T-helper 1 cell treated with Interleukin-12 subunit alpha and Interleukin-12 subunit beta and Interleukin-4 antibody, amounts not matched to agents 30 ng/mL and 1 ng/mL, for 36 hours (primary cell): Measurements from ENCODE around the gene RIPK3. TPM values are rescaled to one million over a fixed set of nuclear protein-coding genes. Genes with fewer than 3 reads are reported as not detected.
"Not testable (repeated sequence)": the region's sequence is repeated elsewhere in the genome, so short reads cannot be mapped to it uniquely, and the experiment has no call there.

Experiments used
- intact Hi-C: fragments of 100-400 bp; cut with micrococcal nuclease; formaldehyde crosslinking; loops from one replicate; pipeline ENCODE4 v1.15.1; 2024
- total RNA-seq: library from RNA; stranded (reverse); gene quantifications from 2 replicates; pipeline ENCODE4 v1.2.3, GENCODE V29; 2022

The RIPK3 gene
- total RNA-seq, 1 donor from 2014 or later: 37.1 TPM

- intact Hi-C loops: loop anchor here (5.0 kb wide), 1 partner anchor 48 kb away; the partner anchor contains the start of gene NYNRIN
These were observed 10.0 kb upstream of the RIPK3 start for GRCh38 chr14:24349742-24350141.

DNA sequence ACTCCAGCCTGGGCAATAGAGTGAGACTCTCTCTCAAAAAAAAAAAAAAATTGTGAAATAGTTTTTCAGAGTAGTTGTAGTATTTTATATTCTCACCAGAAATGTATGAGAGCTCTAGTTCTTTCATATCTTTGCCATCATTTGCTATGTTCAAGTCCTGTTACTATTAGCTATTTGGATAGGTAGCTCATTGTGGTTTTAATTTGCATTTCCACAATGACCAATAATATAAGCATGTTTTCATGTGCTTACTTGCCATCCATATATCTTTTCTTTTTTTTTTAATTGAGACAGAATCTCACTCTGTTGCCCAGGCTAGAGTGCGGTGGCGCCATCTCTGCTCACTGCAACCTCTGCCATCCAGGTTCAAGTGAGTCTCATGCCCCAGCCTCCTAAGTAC lies 8.4 kb upstream of the RIPK3 start:
- intact Hi-C loops: no loop called here

DNA sequence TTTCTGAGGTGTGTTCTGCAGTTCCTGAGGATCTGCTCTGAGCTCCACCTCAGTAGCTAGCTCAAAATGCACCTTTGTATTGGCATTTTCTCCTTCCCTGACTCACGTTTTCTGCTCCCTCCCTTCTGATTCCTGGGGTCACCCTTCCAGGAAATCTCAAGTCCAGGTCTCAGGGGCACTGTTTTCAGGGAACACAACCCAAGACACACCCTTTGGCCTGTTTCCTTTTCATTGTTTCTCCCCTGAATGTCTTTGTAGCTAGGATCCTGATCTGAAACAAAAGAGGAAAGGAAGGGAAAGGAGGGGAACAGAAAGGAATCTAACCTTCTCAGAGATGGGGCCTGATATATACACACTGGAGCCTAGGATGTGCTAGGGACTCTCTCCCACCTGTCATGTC lies 7.3 kb upstream of the RIPK3 start:
- intact Hi-C loops: no loop called here

- intact Hi-C loops: no loop called here
These were observed 4.2 kb upstream of the RIPK3 start for GRCh38 chr14:24343795-24344660.

DNA sequence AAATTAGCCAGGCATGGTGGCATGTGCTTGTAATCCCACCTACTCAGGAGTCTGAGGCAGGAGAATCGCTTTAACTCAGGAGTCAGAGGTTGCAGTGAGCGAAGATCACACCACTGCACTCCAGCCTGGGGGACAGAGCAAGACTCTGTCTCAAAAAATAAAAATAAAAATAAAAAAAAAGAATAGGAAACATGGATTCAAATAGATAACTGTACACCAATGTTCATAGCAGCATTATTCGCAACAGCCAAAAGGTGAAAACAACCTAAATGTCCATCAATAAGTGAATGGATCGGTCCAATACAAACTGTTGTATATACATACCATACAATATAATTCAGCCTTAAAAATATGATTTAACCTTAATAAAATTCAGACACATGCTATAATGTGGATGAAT lies 3.1 kb upstream of the RIPK3 start:
- intact Hi-C loops: no loop called here

DNA sequence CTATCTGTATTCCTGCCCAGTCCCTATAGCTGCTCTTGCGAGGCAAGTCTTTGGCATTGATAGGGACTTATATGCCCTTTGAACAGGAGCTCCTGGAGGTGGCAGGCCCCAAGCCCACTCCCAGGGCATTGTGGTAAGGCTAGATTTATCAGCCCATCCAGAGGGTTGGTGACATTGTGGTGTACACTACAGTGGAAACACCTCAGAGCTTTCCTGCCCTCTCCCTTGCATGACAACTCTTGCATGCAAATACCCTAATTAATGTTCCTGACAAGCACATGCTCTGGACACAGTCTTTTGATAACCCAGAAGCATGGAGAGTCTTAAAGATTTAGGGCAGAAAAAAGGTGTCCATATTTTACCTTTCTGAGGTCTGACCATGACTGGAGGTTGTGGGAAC lies 815 bp upstream of the RIPK3 start:
- intact Hi-C loops: loop anchor here (1.0 kb wide), 2 partner anchors 91 to 102 kb away; partner anchors contain the start of gene SDR39U1

DNA sequence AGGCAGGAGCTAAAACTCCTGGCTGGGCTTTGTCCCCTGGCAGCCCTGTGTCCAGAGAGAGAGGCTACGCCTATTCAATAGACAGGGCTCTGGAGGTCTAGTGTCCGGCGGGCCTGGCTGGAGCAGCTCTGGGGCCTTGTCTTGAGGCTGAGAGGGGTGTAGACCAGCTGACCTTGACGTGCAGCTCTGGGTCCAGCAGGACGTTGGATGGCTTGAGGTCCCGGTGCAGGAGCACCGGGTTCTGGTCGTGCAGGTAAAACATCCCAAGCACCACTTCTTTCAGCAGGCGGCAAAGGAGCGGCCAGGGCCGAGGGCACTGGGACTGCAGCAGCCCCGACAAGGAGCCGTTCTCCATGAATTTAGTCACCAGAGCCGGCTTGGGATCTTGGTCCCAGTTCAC lies 948 bp downstream of the RIPK3 start:
- intact Hi-C loops: no loop called here

DNA sequence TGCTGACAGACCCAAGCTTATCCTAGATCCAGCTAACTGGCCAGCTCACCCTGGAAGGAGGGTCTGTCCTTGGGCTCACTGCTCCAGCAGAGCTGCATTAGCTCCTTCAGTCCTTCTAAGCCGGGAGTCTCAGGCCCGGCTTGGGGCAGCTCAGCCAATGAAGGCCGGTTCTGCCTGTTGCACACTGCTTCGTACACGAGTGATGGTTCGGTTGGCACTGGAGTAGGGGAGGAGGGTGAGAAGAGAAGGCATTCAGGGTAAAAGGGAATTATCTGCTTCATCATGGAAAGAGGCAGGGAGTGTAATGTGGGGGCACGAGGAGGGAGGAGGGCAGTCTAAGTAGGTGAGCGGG lies 2.0 kb downstream of the RIPK3 start:
- intact Hi-C loops: no loop called here

- intact Hi-C loops: no loop called here
These were observed 2.5 kb downstream of the RIPK3 start for GRCh38 chr14:24337144-24337823.

DNA sequence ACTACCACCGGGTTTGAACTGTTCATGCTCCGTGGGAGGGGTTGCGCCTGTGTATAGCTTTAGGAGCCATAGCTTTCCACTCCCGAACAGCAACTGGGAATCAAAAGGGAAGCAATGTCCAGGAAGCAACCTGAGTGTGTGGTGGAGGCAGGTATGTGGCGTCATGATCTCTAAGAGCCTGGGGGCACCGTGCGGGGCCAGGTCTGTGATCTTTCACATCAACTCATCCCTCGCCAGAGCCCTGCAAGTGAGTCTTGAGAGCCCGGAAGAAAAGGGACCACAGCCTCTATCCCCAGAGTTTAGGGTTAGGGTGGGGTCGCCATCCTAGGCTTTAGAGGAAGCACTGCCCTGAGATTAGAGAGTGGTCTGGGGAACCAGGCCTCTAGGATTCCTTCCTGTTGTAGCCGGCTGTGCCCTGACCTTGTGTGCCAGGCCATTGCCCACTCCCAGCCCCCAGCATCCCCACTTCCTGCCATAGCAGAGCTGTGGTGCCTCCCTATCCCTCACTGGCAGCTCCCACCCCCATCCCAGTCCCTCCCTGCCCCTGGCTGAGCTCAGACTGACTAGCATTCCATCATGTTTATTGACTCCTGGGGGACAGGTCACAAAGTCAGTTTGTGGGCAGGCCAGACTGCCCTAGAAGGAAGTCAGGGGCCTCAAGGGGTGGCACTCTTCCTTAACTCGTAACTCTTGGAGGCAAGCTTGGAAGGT lies 4.2 kb downstream of the RIPK3 start:
- intact Hi-C loops: no loop called here

DNA sequence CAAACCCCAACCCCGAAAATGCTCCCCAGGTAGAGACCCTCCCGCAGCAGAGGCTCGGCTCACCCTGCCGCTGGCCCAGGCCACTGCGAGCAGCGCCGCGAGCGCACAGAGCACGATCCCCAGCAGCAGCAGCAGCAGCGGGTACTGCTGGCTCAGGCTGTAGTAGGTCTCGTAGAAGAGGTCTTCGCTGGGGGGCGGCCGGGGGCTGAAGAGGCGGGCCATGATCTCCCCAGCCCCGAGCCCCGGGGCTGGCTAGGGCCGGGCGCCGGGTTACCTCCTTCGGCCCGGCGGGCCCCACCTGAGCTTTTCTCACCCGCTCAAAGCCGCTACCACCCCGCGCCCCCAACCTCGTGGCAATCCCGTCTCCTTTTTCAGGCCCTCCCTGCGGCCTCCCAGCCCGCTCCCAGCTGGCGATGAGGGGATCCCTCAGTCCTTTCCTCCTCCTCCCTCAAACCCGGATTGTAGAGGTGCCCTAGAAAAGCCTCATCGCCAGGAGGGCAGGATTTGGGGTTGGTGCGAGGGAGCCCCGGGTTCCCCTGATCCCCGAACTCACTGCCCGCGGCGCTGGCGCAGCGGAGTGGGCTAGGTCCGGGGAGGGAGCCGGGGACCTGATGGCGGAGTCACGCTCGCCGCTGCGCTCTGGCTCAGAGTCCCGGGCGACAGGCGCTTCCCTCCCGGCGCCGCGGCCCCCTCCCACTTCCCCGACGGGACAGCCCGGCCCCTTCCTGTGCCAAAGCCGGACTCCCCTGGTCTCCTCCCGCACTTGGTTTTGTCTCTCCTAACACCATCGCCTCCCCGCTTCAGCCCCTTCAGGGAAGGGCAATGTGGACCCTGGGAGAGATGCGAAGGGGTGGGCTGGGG lies 5.1 kb downstream of the RIPK3 start, which contains the start of gene ADCY4:
Gene ADCY4, minus strand, starts transcription at position 641 of the 861 bp plus-strand sequence. Its CDS starts 419 bp downstream, at position 222.
- intact Hi-C loops: loop anchor here (5.0 kb wide), 1 partner anchor 338 kb away; no protein-coding TSS in a partner anchor

DNA sequence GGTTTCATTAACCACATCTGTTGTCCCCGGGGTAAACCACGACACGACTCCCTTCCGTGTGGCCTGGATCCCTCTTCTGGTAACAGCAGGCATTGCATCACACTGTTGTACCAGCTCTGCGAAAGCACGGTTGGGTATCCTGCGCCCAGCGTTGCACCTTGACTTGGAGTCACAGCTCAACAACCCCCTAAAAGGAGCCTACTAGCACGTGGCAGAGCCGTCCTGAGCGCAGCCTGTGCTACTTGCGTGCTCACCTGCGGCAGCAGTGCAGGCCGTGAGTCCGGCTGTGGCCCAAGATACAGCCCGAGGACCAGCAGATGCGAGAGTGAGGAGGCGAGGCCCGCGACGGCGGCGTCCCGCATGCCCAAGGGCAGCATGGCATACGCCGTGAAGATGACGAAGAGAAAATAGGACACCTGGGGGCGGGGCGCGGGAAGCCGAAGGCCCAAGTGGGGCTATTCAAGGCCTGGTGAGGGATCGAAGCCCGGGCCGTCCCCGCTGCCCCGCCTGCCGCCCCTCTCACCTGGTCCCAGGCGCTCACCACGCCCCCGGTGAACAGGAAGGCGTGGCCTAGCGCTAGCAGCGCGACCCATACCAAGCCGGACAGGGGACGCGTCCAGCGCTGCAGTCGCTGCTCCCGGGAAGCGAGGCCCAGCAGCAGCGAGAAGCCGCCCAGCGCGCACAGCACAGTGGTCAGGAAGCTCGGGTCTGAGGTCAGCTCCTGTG lies 7.4 kb downstream of the RIPK3 start:
- intact Hi-C loops: loop anchor here (1.0 to 5.0 kb wide), 7 partner anchors 24 to 340 kb away; partner anchors contain the start of genes DHRS1, IRF9, MDP1 and NOP9

DNA sequence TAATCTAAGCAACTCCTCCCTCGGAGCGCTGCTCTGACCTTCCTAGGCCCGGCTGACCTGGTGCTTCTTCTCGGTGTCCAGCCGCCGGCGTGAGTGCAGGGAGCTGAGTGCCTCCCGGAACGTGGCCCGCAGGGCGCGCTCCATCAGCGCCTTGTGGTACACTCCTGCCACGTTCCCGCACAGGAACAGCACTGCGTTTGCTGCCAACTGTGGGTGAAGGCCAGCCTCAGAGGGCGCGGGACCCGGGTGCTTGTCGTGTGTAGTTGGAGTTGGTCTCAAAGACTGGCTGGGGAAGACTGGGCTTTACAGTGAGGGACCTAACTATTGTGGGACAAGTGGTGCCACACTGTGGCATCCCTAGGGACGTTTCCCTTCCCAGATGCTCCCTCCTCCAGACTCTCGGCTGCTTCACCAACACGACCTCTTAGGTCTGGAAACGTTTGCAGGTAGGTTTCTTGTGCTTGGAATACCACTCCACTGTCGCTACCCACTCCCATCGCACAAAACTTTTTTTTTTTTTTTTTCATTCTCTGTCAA lies 8.0 kb downstream of the RIPK3 start:
- intact Hi-C loops: loop anchor here (1.0 to 5.0 kb wide), 7 partner anchors 23 to 341 kb away; partner anchors contain the start of genes DHRS1, IRF9, MDP1 and NOP9

DNA sequence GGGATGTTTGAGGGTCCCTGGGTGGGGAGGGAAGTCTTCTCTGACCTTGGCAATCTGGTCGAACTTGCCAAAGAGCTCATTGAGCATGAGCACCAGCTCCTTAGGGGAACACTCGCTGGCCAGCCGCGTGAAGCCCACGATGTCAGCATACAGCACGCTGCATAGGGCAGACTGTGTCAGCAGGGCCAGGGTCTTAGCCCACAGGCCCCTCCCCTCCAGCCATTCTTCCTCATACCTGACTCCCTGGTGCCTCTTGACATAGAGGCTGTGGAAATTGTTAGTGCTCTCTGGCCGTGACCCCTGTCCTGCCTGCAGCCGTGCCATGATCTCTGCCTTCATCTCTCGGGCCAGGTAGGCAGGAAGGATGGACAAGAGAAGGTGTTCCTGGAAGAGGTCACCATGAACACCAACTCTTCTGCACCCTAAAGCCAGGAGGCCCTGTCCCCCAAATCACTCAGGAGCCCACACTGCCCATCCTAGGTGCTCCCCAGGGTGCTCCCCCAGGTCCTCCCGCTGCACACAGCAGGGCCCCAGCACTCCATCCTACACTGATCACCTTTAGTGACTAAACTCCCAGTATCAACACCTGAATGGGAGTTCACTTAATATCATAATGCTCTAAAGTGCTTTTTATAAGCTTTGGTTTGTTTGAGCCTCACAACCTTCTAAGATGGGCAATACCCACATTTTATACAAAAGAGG lies 8.7 kb downstream of the RIPK3 start:
- intact Hi-C loops: loop anchor here (5.0 kb wide), 1 partner anchor 341 kb away; no protein-coding TSS in a partner anchor

DNA sequence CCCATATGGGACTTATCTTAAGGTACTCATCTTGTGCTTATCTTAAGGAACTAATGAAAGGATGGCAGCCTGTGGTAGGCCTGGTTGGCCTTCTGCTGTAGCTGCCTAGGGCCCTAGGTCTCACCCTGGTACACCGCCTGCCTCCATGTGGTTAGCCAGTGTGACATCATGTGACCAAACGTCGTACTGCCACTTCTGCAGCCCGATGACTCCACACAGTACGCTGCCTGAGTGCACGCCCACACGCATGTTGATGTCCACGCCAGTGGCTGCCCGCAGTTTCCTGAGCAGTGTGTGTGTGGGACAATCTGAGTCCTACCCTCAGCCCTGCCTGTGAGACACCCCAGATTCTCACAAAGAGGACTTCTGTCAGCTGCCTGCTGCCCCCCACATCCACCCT lies 10.1 kb downstream of the RIPK3 start:
- intact Hi-C loops: loop anchor here (5.0 kb wide), 1 partner anchor 343 kb away; no protein-coding TSS in a partner anchor

DNA sequence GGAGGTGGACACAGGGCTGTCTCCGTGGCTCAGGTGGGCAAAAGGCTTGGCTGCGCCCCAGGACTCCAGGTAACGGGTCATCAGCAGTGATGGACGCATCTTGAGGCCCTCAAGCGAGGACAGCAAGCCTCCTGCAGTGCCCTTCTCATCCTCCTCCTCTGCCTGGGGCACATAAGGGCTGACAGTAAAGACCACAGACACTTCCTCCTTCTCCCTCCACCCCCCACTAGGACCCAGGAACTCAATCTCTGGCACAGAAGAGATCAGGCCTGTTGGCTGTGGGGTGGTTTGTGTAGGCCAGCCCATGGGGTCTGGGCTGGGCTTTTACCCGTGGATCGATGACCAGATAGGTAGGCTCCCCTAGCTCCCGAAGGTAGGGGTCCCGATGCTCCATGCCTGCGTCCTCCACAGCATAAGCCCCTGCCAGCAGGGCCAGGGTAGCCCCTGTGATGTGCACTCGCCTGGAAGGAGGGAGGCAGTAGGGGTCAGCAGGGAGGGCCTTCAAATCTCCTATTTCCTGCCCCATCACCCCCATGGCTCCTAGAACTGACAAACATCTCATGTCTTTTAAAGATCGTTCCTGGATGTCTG lies 10.6 kb downstream of the RIPK3 start:
- intact Hi-C loops: no loop called here

- intact Hi-C loops: not testable (repeated sequence)
These were observed 11.9 kb downstream of the RIPK3 start for GRCh38 chr14:24327914-24328313.

GRCh38 chr14:24327303-24327702 lies 12.5 kb downstream of the RIPK3 start:
- intact Hi-C loops: no loop called here
